H1 (cell line): ENCODE results near the gene MEF2A.

ENCODE experiments used
- POLR2A ChIP-seq, 2 experiments: IDR thresholded peaks; 1 replicate in 1 of 2; 2 replicates in 1 of 2; pipeline ENCODE4 v1.6.1; 2011; ENCODE audit warnings: low read depth in 2 of 2, low read length in 2 of 2, mild to moderate bottlenecking in 2 of 2; ENCODE audit errors: control extremely low read depth in 1 of 2
- TF ChIP-seq, protein P1 (sequence below), 3 experiments: IDR thresholded peaks; 1 replicate in 2 of 3; 2 replicates in 1 of 3; pipeline versions ENCODE4 v1.5.1 to v1.6.1; 2011; ENCODE audit warnings: low read length in 3 of 3, mild to moderate bottlenecking in 3 of 3, inconsistent platforms in 2 of 3, low read depth in 1 of 3, moderate library complexity in 1 of 3; ENCODE audit not compliant: insufficient read depth in 1 of 3; ENCODE audit errors: control extremely low read depth in 1 of 3

DNA sequence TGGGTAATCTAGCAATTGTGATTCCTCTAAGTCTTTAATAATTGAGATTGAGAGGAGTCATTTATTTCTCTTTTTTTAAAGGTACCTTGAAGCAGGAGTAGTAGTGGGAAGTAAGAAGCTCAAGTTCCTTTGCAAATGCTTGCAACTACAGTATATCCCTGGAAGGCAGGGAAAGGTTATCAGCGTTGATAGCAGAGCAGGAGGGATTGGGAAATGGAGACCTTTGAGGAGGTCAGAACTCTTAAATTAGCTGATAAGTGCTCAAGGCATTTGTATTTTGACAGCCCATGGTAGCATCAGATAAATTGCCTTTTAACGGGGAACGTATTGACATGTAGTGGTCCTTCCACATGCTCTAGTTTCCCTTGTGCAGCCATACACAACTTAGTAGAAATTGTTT lies 47.7 kb downstream of the MEF2A start:
- TF ChIP-seq, protein P1, sequence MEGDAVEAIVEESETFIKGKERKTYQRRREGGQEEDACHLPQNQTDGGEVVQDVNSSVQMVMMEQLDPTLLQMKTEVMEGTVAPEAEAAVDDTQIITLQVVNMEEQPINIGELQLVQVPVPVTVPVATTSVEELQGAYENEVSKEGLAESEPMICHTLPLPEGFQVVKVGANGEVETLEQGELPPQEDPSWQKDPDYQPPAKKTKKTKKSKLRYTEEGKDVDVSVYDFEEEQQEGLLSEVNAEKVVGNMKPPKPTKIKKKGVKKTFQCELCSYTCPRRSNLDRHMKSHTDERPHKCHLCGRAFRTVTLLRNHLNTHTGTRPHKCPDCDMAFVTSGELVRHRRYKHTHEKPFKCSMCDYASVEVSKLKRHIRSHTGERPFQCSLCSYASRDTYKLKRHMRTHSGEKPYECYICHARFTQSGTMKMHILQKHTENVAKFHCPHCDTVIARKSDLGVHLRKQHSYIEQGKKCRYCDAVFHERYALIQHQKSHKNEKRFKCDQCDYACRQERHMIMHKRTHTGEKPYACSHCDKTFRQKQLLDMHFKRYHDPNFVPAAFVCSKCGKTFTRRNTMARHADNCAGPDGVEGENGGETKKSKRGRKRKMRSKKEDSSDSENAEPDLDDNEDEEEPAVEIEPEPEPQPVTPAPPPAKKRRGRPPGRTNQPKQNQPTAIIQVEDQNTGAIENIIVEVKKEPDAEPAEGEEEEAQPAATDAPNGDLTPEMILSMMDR (IDR thresholded peaks at IDR 0.05; ENCODE audit: control extremely low read depth in 1 of 3, insufficient read depth in 1 of 3, low read depth in 1 of 3, low read length in 3 of 3), result no peak
- no peak for TF ChIP-seq POLR2A (IDR thresholded peaks at IDR 0.05; ENCODE audit: control extremely low read depth in 1 of 2, low read depth in 2 of 2, low read length in 2 of 2)
